NCI-H345 treated with DMSO at 0.1 percent for 48 hours (cell line): Measurements from ENCODE around the gene FCAMR.

ENCODE experiments used
- DNase-seq: peaks from one replicate; lab custom pipeline; 2025; ENCODE audit not compliant: unreplicated experiment; lab: John Stamatoyannopoulos, UW

The FCAMR gene

GRCh38 chr1:206970446-206970845 lies at the start of gene FCAMR:
Gene FCAMR (minus strand): TSS chr1:206970460. CDS start chr1:206970125, 335 bp downstream.
- DNase-seq, result no peak

GRCh38 chr1:207019661-207020060 lies 49.4 kb upstream of the FCAMR start:
- DNase-seq, result no peak

GRCh38 chr1:207019161-207019560 lies 48.9 kb upstream of the FCAMR start:
- no peak for DNase-seq

GRCh38 chr1:207018707-207019106 lies 48.4 kb upstream of the FCAMR start:
- DNase-seq, result no peak

- no peak for DNase-seq
Measured at GRCh38 chr1:207017615-207018559, 47.6 kb upstream of the FCAMR start.

GRCh38 chr1:207015791-207016190 lies 45.5 kb upstream of the FCAMR start:
- DNase-seq, result no peak

GRCh38 chr1:207014728-207015127 lies 44.5 kb upstream of the FCAMR start:
- DNase-seq, result no peak

GRCh38 chr1:207013321-207014085 lies 43.2 kb upstream of the FCAMR start:
- DNase-seq, result no peak

GRCh38 chr1:207010726-207011125 lies 40.5 kb upstream of the FCAMR start:
- DNase-seq, result no peak

- no peak for DNase-seq
Measured at GRCh38 chr1:207009945-207010344, 39.7 kb upstream of the FCAMR start.

GRCh38 chr1:207009182-207009850 lies 39.1 kb upstream of the FCAMR start:
- DNase-seq, result no peak

- no peak for DNase-seq
Measured at GRCh38 chr1:207007352-207008033, 37.2 kb upstream of the FCAMR start.

- DNase-seq, result no peak
Measured at GRCh38 chr1:207006914-207007313, 36.7 kb upstream of the FCAMR start.

GRCh38 chr1:207006083-207006482 lies 35.8 kb upstream of the FCAMR start:
- DNase-seq, result no peak

GRCh38 chr1:207004931-207005830 lies 34.9 kb upstream of the FCAMR start:
- peak; percentile 15 for DNase-seq

GRCh38 chr1:207003210-207003609 lies 33.0 kb upstream of the FCAMR start:
- DNase-seq, result no peak

GRCh38 chr1:207002724-207003146 lies 32.5 kb upstream of the FCAMR start:
- no peak for DNase-seq

- no peak for DNase-seq
Measured at GRCh38 chr1:207001492-207002245, 31.4 kb upstream of the FCAMR start.

- DNase-seq, result no peak
Measured at GRCh38 chr1:207000651-207001291, 30.5 kb upstream of the FCAMR start.
